ENCODE measurements around the gene PRDM5. TPM values are rescaled to one million over a fixed set of nuclear protein-coding genes. Genes with fewer than 3 reads are reported as not detected.

Gene PRDM5
- total RNA-seq, 4 donors from 2014 or later: 1.2 to 6.9 (median 4.4) TPM

DNA sequence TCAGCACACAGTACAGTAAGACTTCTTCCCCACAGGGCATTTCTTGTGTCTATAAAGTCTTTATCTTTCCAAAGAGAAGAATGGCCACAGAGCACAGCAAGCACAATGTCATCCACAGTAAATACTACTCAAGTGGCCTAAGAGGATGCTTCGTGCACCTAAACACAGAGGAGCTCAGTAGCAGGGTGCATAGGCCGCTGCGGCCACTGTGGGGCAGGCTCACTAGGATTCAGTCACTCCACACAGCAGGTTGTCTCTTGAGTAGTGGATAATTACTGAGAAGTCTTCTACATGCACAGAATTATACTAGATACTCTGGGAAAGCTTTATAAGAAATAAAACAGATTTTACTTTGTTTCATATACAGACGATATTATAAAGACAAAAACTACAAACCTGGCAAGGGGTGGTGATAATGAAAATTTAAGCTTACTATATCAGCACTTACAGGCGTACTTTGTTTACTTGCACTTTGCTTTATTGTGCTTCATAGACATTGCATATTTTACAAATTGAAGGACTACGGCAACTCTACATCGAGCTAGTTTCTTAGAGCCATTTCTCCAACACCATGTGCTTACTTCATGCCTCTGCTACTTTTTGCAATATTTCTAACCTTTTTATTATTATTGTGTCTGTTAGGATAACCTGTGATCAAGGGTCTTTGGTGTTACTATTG lies 78.5 kb downstream of the PRDM5 start:
- intact Hi-C loops (cut with DNase I; ENCODE audit: low total_unique reads): no loop called here
- no peak for DNase-seq (ENCODE audit: low spot score in 2 of 2)
- 94 to 95% methylated on average over 7 of the region's 7 CpGs for WGBS, 2 donors
- no peak for TF ChIP-seq POLR2A (IDR thresholded peaks at IDR 0.05)
- TF ChIP-seq, protein P1, sequence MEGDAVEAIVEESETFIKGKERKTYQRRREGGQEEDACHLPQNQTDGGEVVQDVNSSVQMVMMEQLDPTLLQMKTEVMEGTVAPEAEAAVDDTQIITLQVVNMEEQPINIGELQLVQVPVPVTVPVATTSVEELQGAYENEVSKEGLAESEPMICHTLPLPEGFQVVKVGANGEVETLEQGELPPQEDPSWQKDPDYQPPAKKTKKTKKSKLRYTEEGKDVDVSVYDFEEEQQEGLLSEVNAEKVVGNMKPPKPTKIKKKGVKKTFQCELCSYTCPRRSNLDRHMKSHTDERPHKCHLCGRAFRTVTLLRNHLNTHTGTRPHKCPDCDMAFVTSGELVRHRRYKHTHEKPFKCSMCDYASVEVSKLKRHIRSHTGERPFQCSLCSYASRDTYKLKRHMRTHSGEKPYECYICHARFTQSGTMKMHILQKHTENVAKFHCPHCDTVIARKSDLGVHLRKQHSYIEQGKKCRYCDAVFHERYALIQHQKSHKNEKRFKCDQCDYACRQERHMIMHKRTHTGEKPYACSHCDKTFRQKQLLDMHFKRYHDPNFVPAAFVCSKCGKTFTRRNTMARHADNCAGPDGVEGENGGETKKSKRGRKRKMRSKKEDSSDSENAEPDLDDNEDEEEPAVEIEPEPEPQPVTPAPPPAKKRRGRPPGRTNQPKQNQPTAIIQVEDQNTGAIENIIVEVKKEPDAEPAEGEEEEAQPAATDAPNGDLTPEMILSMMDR (IDR thresholded peaks at IDR 0.05): no peak
- no peak overlapping the region for H3K4me3 ChIP-seq (ENCODE audit: low read depth, poor library complexity, severe bottlenecking)

DNA sequence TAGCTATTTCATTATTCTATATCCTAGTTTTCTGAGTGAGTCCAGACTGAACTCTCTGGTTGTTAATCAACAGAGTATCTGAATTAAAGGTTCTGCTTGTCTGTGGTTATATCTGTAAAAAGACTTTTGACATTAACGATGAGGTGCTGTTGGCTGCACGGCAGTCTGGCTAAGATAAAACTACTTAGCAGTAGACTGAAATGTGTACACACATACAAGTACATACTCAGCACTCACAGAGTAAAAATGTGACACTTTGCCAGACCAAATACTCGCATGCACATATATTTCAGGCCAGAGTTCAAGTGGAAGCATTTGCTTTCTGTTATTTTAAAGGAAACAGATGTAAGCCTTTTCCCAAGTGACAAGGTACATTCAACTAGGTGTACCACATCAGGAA lies 80.5 kb downstream of the PRDM5 start:
- DNase-seq (ENCODE audit: low spot score in 2 of 2): no peak
- no peak overlapping the region for H3K4me3 ChIP-seq (ENCODE audit: low read depth, poor library complexity, severe bottlenecking)
- 60 to 69% methylated on average over 3 of the region's 3 CpGs for WGBS, 2 donors
- TF ChIP-seq, protein P1 (IDR thresholded peaks at IDR 0.05): no peak
- TF ChIP-seq POLR2A (IDR thresholded peaks at IDR 0.05): no peak
- intact Hi-C loops (cut with DNase I; ENCODE audit: low total_unique reads): no loop called here

DNA sequence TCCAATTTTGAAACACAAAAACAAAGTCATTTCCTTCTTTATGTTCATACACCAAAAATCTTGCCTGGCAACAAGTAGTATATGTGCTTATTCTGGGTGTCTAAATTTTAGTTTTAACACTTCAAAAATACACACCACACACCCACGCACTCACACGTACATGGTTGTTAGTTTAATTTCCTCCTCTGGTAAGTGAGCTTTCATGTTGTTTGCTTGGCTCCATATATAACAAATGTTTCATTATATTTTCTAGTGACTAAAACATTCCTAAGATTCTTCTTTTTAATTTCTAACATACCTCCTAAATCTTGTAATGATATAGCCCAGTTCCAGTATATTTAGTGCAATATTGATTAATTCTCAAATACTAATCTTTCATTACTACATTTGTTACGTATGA lies 80.9 kb downstream of the PRDM5 start:
- intact Hi-C loops (cut with DNase I; ENCODE audit: low total_unique reads): no loop called here
- TF ChIP-seq POLR2A (IDR thresholded peaks at IDR 0.05): no peak
- TF ChIP-seq, protein P1 (IDR thresholded peaks at IDR 0.05): no peak
- 83 to 86% methylated on average over 3 of the region's 3 CpGs for WGBS, 2 donors
- no peak overlapping the region for H3K4me3 ChIP-seq (ENCODE audit: low read depth, poor library complexity, severe bottlenecking)
- no peak for DNase-seq (ENCODE audit: low spot score in 2 of 2)

DNA sequence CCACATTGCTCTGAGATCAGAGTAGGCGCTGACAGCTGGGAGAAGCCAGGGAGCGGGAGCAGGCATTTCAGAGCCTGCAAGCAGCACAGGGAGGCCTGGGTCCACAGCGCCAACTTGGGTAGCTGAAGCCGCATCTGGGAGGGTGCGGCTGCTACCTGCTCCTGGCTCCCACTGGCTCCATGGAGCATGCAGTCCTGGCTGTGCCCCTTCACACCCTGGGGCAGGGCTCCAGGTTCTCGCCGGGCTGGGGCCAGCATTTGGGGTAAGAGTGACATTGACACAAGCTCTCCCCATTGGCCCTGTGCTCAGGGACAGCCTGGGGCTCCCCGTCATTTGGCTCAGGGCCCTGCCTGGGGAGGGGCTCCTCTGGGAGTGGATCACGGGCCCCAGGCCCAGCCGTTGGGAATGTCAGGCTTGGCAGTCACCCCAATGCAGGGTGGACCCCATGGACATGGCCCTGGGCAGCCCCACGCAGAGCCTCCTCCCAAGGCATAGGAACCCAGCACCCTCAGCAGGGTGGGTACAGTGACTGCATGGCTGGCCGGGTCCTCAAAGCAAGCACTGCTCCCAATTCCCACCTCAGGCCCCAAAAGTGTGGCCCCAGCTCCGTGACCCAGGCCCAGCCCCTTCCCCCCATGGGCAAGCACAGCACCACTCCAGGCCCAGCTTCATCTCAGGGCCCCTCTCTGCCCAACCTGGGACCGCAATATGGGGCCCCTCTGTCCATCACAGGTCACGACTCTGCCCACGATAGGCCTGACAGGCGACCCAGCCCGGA lies 82.4 kb downstream of the PRDM5 start:
- H3K4me3 ChIP-seq (ENCODE audit: low read depth, poor library complexity, severe bottlenecking): no peak overlapping the region
- 97% methylated on average over 5 to 15 of the region's 18 CpGs for WGBS, 2 donors
- TF ChIP-seq POLR2A (IDR thresholded peaks at IDR 0.05): no peak
- TF ChIP-seq, protein P1 (IDR thresholded peaks at IDR 0.05): no peak
- DNase-seq (ENCODE audit: low spot score in 2 of 2): no peak
- intact Hi-C loops (cut with DNase I; ENCODE audit: low total_unique reads): no loop called here

DNA sequence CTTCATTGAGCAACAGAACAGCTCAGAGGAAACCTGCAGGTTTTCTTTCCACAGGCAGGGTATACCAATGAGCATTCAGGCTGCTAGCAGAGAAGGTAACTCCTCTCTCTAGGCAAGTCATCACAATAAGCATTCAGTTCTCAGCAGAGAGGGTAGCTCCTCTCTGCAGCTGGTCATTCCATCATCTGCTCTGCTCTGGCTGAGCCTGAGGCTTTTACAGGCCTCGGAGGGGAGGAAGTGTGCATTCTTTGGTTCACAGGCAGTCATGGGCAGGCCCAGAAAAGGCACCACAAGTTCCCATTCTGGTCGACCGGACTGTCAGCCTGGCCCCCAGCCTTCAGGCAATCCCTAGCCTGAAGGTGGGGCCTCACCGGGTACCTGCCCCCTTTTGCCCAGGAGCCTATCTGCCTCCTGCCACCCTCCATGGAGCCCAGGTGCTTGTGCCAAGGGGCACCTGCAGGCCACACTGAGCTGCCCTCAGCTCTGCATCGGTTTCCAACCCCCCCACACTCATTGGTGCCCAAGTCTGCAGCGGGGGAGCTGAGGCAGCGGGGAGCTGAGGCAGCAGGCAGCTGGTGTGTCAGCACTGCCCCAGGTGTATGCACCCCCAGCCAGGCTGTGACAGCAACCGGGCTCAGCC lies 83.1 kb downstream of the PRDM5 start:
- no peak overlapping the region for H3K4me3 ChIP-seq (ENCODE audit: low read depth, poor library complexity, severe bottlenecking)
- TF ChIP-seq, protein P1 (IDR thresholded peaks at IDR 0.05): no peak
- no peak for TF ChIP-seq POLR2A (IDR thresholded peaks at IDR 0.05)
- DNase-seq (ENCODE audit: low spot score in 2 of 2): no peak
- intact Hi-C loops (cut with DNase I; ENCODE audit: low total_unique reads): no loop called here
- WGBS, 2 donors: 84 to 94% methylated on average over 5 to 8 of the region's 8 CpGs
